Gastroesophageal sphincter (tissue), 4 donors: ENCODE data around the gene TMEM272. TPM values are rescaled to one million over a fixed set of nuclear protein-coding genes. Genes with fewer than 3 reads are reported as not detected.

ENCODE experiments used
- ATAC-seq: fragments of 150-250 bp; one replicate; pipeline ENCODE4 v1.9.1; 2016; ENCODE audit warnings: mild to moderate bottlenecking, moderate library complexity
- H3K27ac ChIP-seq, 4 donors: fragments of 200-600 bp; sonication (generic) in 3 of 4; 1 replicate in 3 of 4; 2 replicates in 1 of 4; pipeline ENCODE4 v1.5.1; 2016 to 2019
- H3K27me3 ChIP-seq: fragments of 200-600 bp; sonication (generic); one replicate; pipeline ENCODE4 v1.5.1; 2019
- H3K36me3 ChIP-seq, 2 donors: fragments of 200-600 bp; sonication (generic); one replicate each; pipeline ENCODE4 v1.5.1; 2019; ENCODE audit warnings: control low read depth in 1 of 2
- H3K4me1 ChIP-seq, 3 donors: fragments of 200-600 bp; sonication (generic); 1 replicate in 2 of 3; 2 replicates in 1 of 3; pipeline ENCODE4 v1.5.1; 2016 to 2019; ENCODE audit warnings: control low read depth in 2 of 3
- H3K4me3 ChIP-seq, 2 donors: fragments of 200-600 bp; sonication (generic); one replicate each; pipeline ENCODE4 v1.5.1; 2019; ENCODE audit warnings: mild to moderate bottlenecking in 1 of 2, moderate library complexity in 1 of 2
- H3K9me3 ChIP-seq, 3 donors: fragments of 200-600 bp; sonication (generic); one replicate each; pipeline ENCODE4 v1.5.1; 2017 to 2019; ENCODE audit warnings: control low read depth in 2 of 3
- CTCF ChIP-seq, 4 experiments: fragments of 200-600 bp in 2 of 4; fragments of 450-650 bp in 2 of 4; sonication (generic) in 1 of 4; IDR thresholded peaks; one replicate each; pipeline ENCODE4 v1.5.1; 2017 to 2019; ENCODE audit warnings: antibody characterized with exemption in 4 of 4, mild to moderate bottlenecking in 2 of 4, moderate library complexity in 2 of 4
- EP300 ChIP-seq: sonication (generic); formaldehyde crosslinking; IDR thresholded peaks from one replicate; pipeline ENCODE4 v1.6.1; 2017; ENCODE audit warnings: antibody characterized with exemption, mild to moderate bottlenecking
- POLR2A ChIP-seq, 2 donors: fragments of 450-650 bp; IDR thresholded peaks; one replicate each; pipeline ENCODE4 v1.6.1; 2017; ENCODE audit warnings: antibody characterized with exemption in 2 of 2, mild to moderate bottlenecking in 2 of 2, moderate library complexity in 1 of 2
- POLR2AphosphoS5 ChIP-seq: sonication (generic); formaldehyde crosslinking; IDR thresholded peaks from one replicate; pipeline ENCODE4 v1.6.1; 2017; ENCODE audit warnings: antibody characterized with exemption
- WGBS, 2 donors: methylation state at CpG; one replicate each; pipeline ENCODE4 v1.1.5; 2018; ENCODE audit warnings: low coverage in 1 of 2; 5-methylcytosine and 5-hydroxymethylcytosine counted together
- total RNA-seq, 4 donors: library from RNA; depleted of rRNA; stranded (reverse); fragments of >200 nt; gene quantifications; one replicate each; pipeline ENCODE4 v1.1.0, GENCODE V29; 2016

TMEM272 gene
- total RNA-seq, 4 donors from 2014 or later = 0.13 to 0.15 TPM; not detected in 2

GRCh38 chr13:51778392-51778791 is 66.6 kb downstream of the TMEM272 start:
- TF ChIP-seq POLR2A (IDR thresholded peaks at IDR 0.05) (no peak), POLR2AphosphoS5 (no peak), CTCF (IDR thresholded peaks at IDR 0.05) (no peak), EP300 (no peak)
- H3K27me3 ChIP-seq = no peaks in the 10 kb centered on the region
- WGBS, 2 donors = 48 to 81% methylated on average over 3 of the region's 11 CpGs
- ATAC-seq = no peak
- H3K4me1 ChIP-seq = no peaks in the 10 kb centered on the region
- no peak overlapping the region for H3K27ac ChIP-seq
- no peaks in the 10 kb centered on the region for H3K9me3 ChIP-seq
- no peak overlapping the region for H3K4me3 ChIP-seq
- peaks cover 0 to 19% of the 10 kb centered on the region in 2 donors for H3K36me3 ChIP-seq

GRCh38 chr13:51777921-51778320 is 67.1 kb downstream of the TMEM272 start:
- 100% methylated on average over 1 of the region's 9 CpGs; no CpG with 5 or more reads in 1 of the 2 donors for WGBS, 2 donors
- H3K4me1 ChIP-seq = no peaks in the 10 kb centered on the region
- peaks cover 0 to 23% of the 10 kb centered on the region in 2 donors for H3K36me3 ChIP-seq
- H3K27me3 ChIP-seq = no peaks in the 10 kb centered on the region
- no peak for TF ChIP-seq POLR2A (IDR thresholded peaks at IDR 0.05)
- no peak for TF ChIP-seq POLR2AphosphoS5
- TF ChIP-seq EP300 = no peak
- TF ChIP-seq CTCF (IDR thresholded peaks at IDR 0.05) = no peak
- H3K27ac ChIP-seq = no peak overlapping the region
- H3K9me3 ChIP-seq = no peaks in the 10 kb centered on the region
- ATAC-seq = no peak
- no peak overlapping the region for H3K4me3 ChIP-seq

- no peak for ATAC-seq
Measured at GRCh38 chr13:51776179-51776578, 68.8 kb downstream of the TMEM272 start.

GRCh38 chr13:51773515-51773914 is 71.5 kb downstream of the TMEM272 start:
- no peak for ATAC-seq

More at GRCh38 chr13:51776179-51776578, 68.8 kb downstream of the TMEM272 start:
- Histone ChIP-seq H3K9me3 (no peaks in the 10 kb centered on the region), H3K4me3 (no peak overlapping the region), H3K4me1 (peaks cover 0 to under 1% (median 0%) of the 10 kb centered on the region in 3 donors), H3K27ac (no peak overlapping the region), H3K36me3 (peaks cover 0 to 27% of the 10 kb centered on the region in 2 donors), H3K27me3 (no peaks in the 10 kb centered on the region)
- TF ChIP-seq POLR2A (IDR thresholded peaks at IDR 0.05) (no peak), POLR2AphosphoS5 (no peak), EP300 (no peak), CTCF (IDR thresholded peaks at IDR 0.05) (no peak)
- WGBS, 2 donors = 80 to 83% methylated on average over 4 of the region's 7 CpGs

More at GRCh38 chr13:51773515-51773914, 71.5 kb downstream of the TMEM272 start:
- H3K27ac ChIP-seq = no peak overlapping the region
- no peak for TF ChIP-seq EP300
- TF ChIP-seq POLR2A (IDR thresholded peaks at IDR 0.05) = no peak
- TF ChIP-seq POLR2AphosphoS5 = no peak
- no peak for TF ChIP-seq CTCF (IDR thresholded peaks at IDR 0.05)
- no peaks in the 10 kb centered on the region for H3K9me3 ChIP-seq
- H3K4me3 ChIP-seq = no peak overlapping the region
- H3K27me3 ChIP-seq = no peaks in the 10 kb centered on the region
- H3K36me3 ChIP-seq = peaks cover 0 to 42% of the 10 kb centered on the region in 2 donors
- WGBS, 2 donors = 89 to 97% methylated on average over 4 to 6 of the region's 11 CpGs
- peaks cover 0 to 27% (median 10%) of the 10 kb centered on the region in 3 donors for H3K4me1 ChIP-seq
